ENCODE results near the gene OBI1.

OBI1 gene

GRCh38 chr13:78589206-78589605 is 69.7 kb downstream of the OBI1 start:
- H3K36me3 ChIP-seq (ENCODE audit: control insufficient read depth, insufficient read depth, low read length), result no peaks in the 10 kb centered on the region
- H3K27ac ChIP-seq (ENCODE audit: insufficient read depth, low read length, poor library complexity, severe bottlenecking), result no peak overlapping the region
- DNase-seq, result no peak
- H3K27me3 ChIP-seq (replicated peaks; ENCODE audit: control insufficient read depth, insufficient read depth, low read length, poor library complexity, severe bottlenecking), result peaks cover 55% of the 10 kb centered on the region
- H3K4me3 ChIP-seq (ENCODE audit: insufficient read depth, low read depth, low read length, poor library complexity, severe bottlenecking), result no peak overlapping the region
- H3K9me3 ChIP-seq (ENCODE audit: control insufficient read depth, low read length), result no peaks in the 10 kb centered on the region
- H3K4me1 ChIP-seq (ENCODE audit: control insufficient read depth, insufficient read depth, low read length, poor library complexity, severe bottlenecking), result peaks cover 4% of the 10 kb centered on the region

- Histone ChIP-seq H3K4me1 (ENCODE audit: control insufficient read depth, insufficient read depth, low read length, poor library complexity, severe bottlenecking) (peaks cover 4% of the 10 kb centered on the region), H3K27ac (ENCODE audit: insufficient read depth, low read length, poor library complexity, severe bottlenecking) (no peak overlapping the region), H3K36me3 (ENCODE audit: control insufficient read depth, insufficient read depth, low read length) (no peaks in the 10 kb centered on the region), H3K27me3 (replicated peaks; ENCODE audit: control insufficient read depth, insufficient read depth, low read length, poor library complexity, severe bottlenecking) (peaks cover 47% of the 10 kb centered on the region), H3K9me3 (ENCODE audit: control insufficient read depth, low read length) (no peaks in the 10 kb centered on the region), H3K4me3 (ENCODE audit: insufficient read depth, low read depth, low read length, poor library complexity, severe bottlenecking) (no peak overlapping the region)
- DNase-seq, result no peak
Observed at GRCh38 chr13:78587395-78587794, 71.6 kb downstream of the OBI1 start.

- no peak overlapping the region for H3K4me3 ChIP-seq (ENCODE audit: insufficient read depth, low read depth, low read length, poor library complexity, severe bottlenecking)
- no peaks in the 10 kb centered on the region for H3K9me3 ChIP-seq (ENCODE audit: control insufficient read depth, low read length)
- no peaks in the 10 kb centered on the region for H3K36me3 ChIP-seq (ENCODE audit: control insufficient read depth, insufficient read depth, low read length)
- H3K4me1 ChIP-seq (ENCODE audit: control insufficient read depth, insufficient read depth, low read length, poor library complexity, severe bottlenecking), result peaks cover 4% of the 10 kb centered on the region
- H3K27me3 ChIP-seq (replicated peaks; ENCODE audit: control insufficient read depth, insufficient read depth, low read length, poor library complexity, severe bottlenecking), result peaks cover 46% of the 10 kb centered on the region
- H3K27ac ChIP-seq (ENCODE audit: insufficient read depth, low read length, poor library complexity, severe bottlenecking), result no peak overlapping the region
- DNase-seq, result no peak
Observed at GRCh38 chr13:78586706-78587105, 72.2 kb downstream of the OBI1 start.

GRCh38 chr13:78576261-78576660 is 82.7 kb downstream of the OBI1 start:
- no peak overlapping the region for H3K4me3 ChIP-seq (ENCODE audit: insufficient read depth, low read depth, low read length, poor library complexity, severe bottlenecking)
- H3K4me1 ChIP-seq (ENCODE audit: control insufficient read depth, insufficient read depth, low read length, poor library complexity, severe bottlenecking), result no peaks in the 10 kb centered on the region
- H3K27ac ChIP-seq (ENCODE audit: insufficient read depth, low read length, poor library complexity, severe bottlenecking), result no peak overlapping the region
- peaks cover 6% of the 10 kb centered on the region for H3K27me3 ChIP-seq (replicated peaks; ENCODE audit: control insufficient read depth, insufficient read depth, low read length, poor library complexity, severe bottlenecking)
- no peaks in the 10 kb centered on the region for H3K9me3 ChIP-seq (ENCODE audit: control insufficient read depth, low read length)
- no peaks in the 10 kb centered on the region for H3K36me3 ChIP-seq (ENCODE audit: control insufficient read depth, insufficient read depth, low read length)
- no peak for DNase-seq

DNA sequence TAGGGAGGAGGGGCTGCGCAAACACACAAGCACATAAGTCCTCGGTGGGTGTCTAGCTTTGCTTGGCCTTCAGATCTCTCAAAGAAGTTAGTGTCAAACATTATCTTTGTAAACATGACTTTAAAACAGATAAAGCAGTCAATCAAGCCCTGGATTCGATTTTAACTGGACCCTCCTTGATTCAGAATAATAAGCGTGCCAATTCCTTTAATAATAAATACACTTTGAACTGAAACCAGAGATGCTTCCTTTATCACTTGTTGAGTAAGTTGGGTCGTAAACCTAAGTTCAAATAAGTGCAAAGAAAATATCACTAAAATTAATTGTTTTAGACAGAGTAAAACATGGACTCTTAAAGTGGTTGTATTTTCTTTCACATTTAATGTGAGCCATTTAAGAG is 86.5 kb downstream of the OBI1 start:
- H3K4me1 ChIP-seq (ENCODE audit: control insufficient read depth, insufficient read depth, low read length, poor library complexity, severe bottlenecking), result no peaks in the 10 kb centered on the region
- no peaks in the 10 kb centered on the region for H3K36me3 ChIP-seq (ENCODE audit: control insufficient read depth, insufficient read depth, low read length)
- H3K27ac ChIP-seq (ENCODE audit: insufficient read depth, low read length, poor library complexity, severe bottlenecking), result no peak overlapping the region

DNA sequence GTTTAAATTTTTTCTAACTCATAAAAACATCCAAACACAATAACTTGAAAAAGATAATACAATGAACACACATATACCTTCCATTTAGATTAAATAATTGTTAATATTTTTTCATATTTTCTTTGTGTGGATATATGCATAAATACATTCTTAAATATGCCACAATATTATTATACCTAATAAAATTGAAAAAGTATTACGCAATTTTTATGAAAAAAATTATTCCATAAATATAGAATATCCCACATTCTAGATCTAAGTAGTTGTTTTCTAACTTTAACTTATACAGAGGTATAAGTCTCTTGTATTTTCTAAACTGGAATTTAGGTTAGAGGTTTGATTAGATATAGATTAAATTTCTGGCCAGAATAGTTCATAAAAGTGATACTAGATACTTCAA is 89.9 kb downstream of the OBI1 start:
- Histone ChIP-seq H3K4me3 (ENCODE audit: insufficient read depth, low read depth, low read length, poor library complexity, severe bottlenecking) (no peak overlapping the region), H3K27ac (ENCODE audit: insufficient read depth, low read length, poor library complexity, severe bottlenecking) (no peak overlapping the region), H3K27me3 (replicated peaks; ENCODE audit: control insufficient read depth, insufficient read depth, low read length, poor library complexity, severe bottlenecking) (peaks cover 6% of the 10 kb centered on the region), H3K36me3 (ENCODE audit: control insufficient read depth, insufficient read depth, low read length) (no peaks in the 10 kb centered on the region), H3K4me1 (ENCODE audit: control insufficient read depth, insufficient read depth, low read length, poor library complexity, severe bottlenecking) (no peaks in the 10 kb centered on the region), H3K9me3 (ENCODE audit: control insufficient read depth, low read length) (no peaks in the 10 kb centered on the region)
- DNase-seq, result no peak

More for the DNA sequence above, 86.5 kb downstream of the OBI1 start:
- Histone ChIP-seq H3K27me3 (replicated peaks; ENCODE audit: control insufficient read depth, insufficient read depth, low read length, poor library complexity, severe bottlenecking) (peaks cover 6% of the 10 kb centered on the region), H3K4me3 (ENCODE audit: insufficient read depth, low read depth, low read length, poor library complexity, severe bottlenecking) (no peak overlapping the region), H3K9me3 (ENCODE audit: control insufficient read depth, low read length) (no peaks in the 10 kb centered on the region)
- DNase-seq, result no peak

DNA sequence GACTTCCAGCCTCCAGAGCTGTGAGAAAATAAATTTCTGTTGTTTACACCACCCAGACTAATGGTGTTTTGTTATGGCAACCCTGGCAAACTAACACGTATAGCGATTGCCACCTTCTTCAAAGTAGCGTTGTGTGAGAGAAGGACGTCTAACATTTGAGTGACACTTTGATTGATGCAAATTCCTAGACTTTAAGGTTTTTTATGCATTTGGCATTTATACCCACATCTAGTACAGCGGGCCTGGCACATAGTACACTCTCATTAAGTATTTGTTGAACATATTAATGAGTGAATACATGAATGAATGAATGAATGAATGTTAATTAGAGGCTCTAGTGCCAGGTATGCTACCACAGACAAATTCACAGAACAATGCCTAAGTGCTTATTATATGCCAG is 92.3 kb downstream of the OBI1 start:
- DNase-seq, result no peak
- H3K4me1 ChIP-seq (ENCODE audit: control insufficient read depth, insufficient read depth, low read length, poor library complexity, severe bottlenecking), result no peaks in the 10 kb centered on the region
- H3K27me3 ChIP-seq (replicated peaks; ENCODE audit: control insufficient read depth, insufficient read depth, low read length, poor library complexity, severe bottlenecking), result no peaks in the 10 kb centered on the region
- H3K27ac ChIP-seq (ENCODE audit: insufficient read depth, low read length, poor library complexity, severe bottlenecking), result no peak overlapping the region
- no peak overlapping the region for H3K4me3 ChIP-seq (ENCODE audit: insufficient read depth, low read depth, low read length, poor library complexity, severe bottlenecking)
- no peaks in the 10 kb centered on the region for H3K9me3 ChIP-seq (ENCODE audit: control insufficient read depth, low read length)
- H3K36me3 ChIP-seq (ENCODE audit: control insufficient read depth, insufficient read depth, low read length), result no peaks in the 10 kb centered on the region
